ENCODE results near the gene PARVG.
A peak's percentile ranks its signal among the peaks of the same experiment; 100 is the strongest.
"Not testable (repeated sequence)": the region's sequence is repeated elsewhere in the genome, so short reads cannot be mapped to it uniquely, and the experiment has no call there.

PARVG gene

GRCh38 chr22:44214764-44215163, 34.0 kb downstream of the PARVG start:
- DNase-seq: no peak

GRCh38 chr22:44215287-44215686, 34.6 kb downstream of the PARVG start:
- no peak for DNase-seq

DNA sequence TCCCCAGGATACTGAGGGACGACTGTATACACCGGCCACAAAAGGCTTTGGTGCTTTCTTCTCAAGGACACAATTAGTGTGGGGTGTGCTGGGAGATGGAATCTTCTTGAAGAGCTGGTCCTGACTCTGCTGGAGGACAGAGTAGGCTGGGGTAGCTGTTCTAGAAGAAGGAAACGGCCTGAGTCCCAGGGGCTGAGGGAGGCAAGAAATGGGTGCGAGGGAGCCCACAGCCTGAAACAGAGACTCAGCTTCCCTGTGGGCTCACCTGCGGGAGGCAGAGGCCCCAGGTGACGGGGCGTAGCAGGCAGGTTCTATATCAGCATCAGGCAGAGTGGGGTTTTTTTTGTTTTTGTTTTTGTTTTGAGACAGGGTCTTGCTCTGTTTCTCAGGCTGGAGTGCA, 36.6 kb downstream of the PARVG start:
- DNase-seq: no peak

DNA sequence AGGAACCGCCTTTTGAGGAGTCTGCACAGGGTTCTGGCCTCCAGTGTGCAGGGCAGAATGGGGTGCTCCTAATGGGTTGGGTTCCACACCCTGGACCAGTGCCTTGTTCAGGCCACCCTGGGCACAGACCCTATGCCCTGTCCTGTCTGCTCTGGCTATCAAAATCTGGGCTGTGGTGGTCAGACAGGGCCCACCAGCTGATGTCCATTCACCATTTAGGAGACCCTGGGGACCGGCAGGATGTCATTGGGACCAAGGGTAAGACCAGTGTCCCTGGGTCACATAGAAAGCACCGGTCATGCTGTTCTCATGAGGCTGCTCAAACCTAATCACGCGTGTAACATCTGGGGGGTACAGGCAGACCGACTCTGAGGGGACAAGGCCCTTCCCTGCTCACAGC, 37.3 kb downstream of the PARVG start:
- no peak for DNase-seq

DNA sequence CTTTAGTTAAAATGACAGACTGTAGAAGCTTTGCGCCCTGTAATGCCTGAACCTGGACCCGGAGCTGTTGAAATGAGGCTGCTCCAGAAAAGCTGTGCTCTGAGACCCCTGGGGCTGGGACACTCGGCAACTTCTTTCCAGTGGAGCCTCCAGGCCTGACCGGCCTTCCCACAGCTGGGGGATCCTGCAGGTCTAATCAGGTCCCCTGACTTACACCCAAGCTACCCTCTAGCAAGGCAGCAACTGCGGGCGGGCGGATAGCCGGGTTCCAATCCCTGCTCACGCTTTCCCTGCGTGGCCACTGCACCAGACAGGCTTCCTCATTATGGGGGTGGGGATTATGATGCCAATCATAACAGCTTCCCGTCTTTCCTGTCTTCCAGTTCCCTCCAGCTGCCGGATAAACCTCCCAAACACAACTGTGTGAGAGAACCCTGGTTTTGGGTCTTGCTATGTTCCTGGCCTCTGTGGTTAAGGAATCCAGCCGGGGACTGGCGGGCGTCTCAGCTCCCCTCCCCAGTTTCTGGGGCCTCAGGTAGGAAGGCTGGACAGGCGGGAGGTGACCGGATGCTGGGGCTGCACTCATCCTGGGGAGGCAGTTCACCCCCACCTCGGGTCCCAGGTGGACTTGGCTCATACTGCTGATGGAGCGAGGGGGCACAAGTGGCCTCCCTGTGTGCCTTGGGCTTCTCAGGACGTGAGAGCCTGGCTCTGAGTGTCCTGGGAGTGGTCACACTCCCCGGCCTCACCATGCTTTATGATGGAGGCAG, 38.6 kb downstream of the PARVG start:
- DNase-seq: no peak

DNA sequence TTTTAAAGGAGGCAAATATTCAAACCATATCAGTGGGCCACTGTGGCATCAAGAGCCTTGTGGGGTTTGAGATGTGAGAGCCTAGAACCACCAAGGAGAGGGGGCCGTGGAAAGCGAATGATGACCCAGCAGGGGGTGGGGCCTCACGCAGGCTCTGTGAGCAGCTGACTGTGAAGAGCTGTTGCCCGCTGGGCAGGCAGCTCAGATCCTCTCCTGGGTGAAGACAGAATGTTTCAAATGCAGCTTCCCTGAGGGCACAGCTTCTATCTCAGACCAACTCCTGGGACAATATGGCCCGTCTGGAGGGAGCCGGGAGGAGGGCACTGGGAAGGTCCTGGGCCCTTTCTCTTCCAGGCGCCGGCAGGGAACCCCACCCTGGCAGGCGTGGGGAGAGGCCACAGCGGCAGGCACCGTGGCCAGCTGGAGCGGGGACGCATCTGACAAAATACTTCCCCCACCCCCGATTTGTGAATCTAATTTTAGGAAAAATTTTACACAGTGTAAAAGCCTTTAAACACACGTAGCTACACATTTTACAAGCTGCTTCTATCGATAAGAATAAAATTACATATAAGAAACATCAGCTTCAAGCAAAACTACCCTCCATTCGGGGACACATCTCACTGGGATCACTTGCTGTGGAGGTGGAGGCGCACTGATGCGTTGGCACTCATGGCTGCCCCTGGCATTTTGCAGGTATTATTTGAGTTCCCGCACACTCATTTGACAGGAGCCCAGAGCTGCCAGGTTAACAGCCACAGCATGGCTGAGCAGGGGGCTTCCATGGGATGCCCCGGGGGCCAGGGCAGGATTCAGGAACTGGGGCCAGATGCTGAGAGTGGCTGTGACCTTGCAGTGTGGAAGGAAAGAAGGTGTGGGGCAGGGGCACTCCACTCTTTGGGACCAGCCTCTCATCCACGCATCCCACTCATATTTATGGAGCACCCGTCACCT, 40.3 kb downstream of the PARVG start:
- no peak for DNase-seq

DNA sequence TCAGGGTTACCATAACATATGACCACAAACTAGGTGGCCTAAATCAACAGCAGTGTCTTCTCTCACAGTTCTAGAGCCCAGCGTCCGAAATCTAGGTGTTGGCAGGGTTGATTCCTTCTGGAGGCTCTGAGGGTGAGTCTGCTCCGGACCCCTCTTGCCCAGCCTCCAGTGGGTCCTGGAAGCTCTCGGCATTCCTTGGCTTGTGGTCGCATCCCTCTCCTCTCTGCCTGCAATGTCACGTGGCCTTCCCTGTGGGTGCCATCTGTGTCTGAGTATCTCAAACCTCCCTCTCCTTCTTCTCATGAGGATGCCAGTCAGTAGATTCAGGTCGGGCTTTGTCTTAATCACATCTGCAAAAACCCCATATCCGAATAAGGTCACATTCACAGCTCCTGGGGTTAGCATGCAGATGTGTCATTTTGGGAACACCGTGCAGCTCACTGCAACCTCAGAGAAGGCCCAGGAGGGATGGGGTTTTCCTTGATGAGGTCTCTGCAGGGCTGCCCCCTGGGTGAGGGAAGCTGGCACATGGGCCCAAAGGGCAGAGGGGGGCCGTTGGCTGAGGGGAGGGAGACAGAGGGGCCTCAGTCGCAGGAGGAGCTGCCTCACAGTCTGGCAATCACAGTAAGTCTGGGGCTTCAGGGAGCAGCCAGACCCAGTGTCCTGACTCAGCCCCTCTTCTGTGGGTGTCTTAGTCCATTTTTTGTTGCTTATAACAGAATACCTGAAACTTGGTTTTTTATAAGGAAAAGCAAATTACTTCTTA, 41.2 kb downstream of the PARVG start:
- no peak for DNase-seq

- DNase-seq: no peak
These were observed 43.4 kb downstream of the PARVG start for GRCh38 chr22:44224166-44224565.

DNA sequence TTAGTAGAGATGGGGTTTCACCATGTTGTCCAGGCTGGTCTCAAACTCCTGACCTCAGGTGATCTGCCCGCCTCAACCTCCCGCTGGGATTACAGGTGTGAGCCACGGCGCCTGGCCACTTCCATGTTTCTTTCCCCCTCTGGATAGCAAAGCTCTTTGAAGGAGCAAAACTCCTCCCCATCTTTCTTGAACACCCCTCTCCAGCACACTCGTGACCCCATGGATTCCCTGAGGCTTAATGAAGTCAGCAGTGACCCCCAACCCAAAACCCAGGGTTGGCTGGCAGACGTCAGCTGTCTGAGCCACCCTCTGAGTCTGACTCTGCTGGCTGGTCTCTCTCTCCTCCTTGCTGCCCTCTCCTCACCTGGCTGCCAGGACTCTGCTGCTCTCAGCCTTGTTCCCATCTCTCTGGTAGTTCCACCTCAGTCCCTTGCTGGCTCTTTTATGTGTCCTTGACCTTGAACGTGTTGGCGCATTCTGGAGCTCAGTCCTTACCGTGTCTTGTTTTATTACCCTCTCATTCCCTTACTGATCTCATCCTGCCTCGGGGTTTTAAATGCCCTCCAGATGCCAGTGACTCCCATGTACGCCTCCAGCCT, 44.5 kb downstream of the PARVG start:
- DNase-seq: no peak

DNA sequence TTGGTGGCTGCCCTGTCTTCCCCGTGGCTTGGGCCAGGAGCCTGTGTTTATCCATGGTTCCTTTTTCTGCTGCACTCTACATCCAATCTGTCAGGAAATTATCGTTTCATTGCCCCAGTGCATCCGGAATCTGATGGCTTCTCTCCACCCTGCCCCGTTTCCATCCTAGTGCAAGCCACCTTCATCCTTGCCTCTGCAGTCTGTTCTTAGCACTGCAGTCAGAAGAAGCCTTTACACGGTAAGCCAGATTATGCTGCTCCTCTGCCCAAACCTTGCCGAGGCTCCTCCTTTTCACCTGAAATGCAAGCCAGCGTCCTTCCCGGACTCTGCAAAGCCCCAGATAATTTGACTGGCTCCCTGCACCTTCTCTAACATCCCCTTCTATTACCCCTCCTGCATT, 45.1 kb downstream of the PARVG start:
- no peak for DNase-seq

DNA sequence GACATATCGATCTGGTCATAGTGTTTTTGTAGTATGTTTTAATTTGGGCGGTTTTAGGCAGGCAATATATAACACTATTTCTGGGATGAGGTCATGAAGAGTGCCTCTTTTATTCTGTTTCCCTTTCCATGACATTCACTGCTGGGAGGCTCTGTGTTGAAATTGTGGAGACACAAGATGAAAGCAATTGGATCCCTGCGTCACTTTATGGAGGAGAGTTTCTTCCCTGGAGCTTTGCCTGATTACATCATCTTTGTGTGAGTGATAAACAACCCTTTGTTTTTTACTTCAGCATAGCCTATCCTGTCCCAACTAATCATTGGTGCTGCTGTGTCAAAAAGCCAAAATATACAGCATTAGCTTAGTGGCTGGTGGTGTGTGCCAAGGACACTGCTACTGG, 48.6 kb downstream of the PARVG start:
- no peak for DNase-seq

DNA sequence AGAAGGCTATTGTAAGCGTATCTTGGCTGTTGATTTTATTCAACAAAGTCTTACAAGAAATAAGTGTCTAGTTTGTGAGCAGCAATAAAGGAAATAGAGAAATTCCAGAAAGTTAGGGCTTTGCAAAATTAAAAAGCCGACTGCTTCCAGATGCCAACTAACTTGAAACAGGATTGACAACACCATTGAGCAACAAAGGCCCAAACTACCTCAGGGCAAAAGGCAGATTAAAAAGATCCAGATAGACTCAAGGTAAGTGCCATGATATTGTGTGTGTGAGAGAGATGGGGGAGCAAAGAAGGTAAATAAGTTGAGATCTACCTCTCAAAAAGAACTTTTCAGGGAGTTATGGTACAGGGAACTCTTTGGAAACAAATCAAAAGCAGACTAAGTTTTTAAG, 49.1 kb downstream of the PARVG start:
- DNase-seq: no peak

DNA sequence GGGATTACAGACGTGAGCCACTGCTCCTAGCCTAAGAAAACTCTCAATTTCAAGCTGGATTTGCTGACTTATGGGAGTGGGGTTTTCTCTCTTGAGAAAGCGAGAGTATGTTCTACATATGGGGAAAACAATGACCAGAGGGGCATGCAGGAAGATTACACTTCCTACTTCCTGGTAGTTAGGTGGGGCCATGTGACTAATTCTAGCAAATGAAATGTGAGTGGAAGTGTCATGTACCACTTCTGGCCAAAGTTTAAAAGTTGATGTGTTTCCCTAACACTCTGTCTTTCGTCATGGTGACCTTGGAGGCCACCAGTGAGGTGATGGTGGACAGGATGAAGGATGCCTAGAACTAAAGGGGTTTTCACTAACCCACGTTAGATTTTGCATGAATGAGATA, 50.5 kb downstream of the PARVG start:
- no peak for DNase-seq

GRCh38 chr22:44234372-44234771, 53.6 kb downstream of the PARVG start:
- not testable (repeated sequence) for DNase-seq

GRCh38 chr22:44237290-44237689, 56.6 kb downstream of the PARVG start:
- DNase-seq: no peak

DNA sequence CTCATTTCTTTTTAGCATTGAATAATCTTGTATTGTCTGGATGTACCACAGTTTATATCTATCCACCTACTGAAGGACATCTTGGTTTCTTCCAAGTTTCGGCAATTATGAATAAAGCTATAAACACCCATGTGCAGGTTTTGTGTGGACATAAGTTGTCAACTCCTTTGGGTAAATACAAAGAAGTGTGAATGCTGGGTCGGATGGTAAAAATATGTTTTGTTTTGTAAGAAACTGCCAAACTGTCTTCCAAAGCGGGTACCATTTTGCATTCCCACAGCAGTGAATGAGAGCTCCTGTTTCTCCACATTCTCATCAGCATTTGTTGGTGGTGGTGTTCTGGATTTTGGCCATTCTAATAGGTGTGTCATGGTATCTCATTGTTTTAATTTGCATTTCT, 60.4 kb downstream of the PARVG start:
- DNase-seq: not testable (repeated sequence)

GRCh38 chr22:44242946-44243724, 62.4 kb downstream of the PARVG start:
- peak; percentile 32 for DNase-seq

GRCh38 chr22:44243761-44244160, 63.0 kb downstream of the PARVG start:
- DNase-seq: peak; percentile 26

DNA sequence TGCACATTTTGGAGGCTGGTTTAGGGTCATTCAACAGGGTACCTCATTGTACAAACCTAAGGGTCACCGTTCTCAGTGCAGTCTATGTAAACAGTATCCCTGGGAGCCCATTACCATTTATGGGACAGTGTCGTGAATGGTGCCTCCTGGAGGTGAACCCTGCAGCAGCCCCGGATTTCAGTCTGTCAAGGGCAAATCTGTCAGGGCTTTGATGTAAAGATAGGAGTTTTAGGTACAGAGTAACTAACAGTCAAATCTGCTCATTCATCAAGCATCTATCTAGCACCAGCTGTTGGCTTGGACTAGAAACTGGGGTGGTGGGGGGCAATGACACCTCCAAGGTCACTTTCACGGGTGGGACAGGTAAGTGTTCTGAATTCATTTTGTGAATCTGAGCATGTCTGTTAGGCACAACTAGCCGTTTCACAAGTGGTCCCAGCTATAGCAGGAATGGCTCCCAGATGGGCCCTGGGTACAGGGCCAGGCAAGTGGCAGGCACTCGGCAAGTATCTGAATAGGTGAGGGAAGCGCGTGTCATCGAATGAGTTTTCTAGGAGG, 63.6 kb downstream of the PARVG start:
- peak; percentile 15 for DNase-seq

DNA sequence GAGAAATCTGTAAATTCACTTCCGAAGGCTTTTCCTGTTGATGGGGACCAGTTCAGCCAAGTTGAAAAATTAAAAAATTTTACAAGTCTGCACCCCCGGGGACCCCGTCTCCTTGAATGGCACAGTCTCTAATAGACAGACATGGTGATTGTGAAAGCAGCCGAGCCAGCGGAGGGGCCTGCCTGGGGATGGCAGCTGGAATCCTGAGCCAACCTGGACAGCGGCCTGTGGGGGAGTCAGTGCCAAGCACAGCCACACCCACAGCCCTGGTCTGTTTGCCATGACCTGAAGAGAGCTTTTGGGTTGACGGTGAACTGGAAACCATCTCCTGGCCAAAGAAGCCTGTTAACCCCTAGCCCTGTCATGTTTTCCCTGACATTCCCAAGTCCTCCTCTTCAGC, 64.7 kb downstream of the PARVG start:
- peak; percentile 11 for DNase-seq

DNA sequence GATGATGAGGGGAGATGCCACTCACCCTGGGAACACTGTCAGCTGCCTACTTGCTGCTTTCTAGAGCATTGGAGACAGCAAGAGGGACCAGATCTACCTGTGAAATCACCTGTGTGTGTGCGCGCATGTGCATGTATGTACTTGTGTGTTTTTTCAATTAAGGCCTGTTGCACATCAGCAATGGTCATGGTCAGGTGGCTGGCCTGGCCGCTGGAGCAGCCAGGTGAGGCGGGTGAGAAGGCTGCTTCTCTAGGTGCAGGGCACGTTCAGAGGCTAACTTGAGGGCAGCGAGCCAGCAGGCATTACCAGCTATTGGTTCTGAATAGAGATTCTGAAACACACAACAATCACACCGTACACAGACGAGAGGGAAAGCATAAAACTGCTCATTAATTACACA, 65.1 kb downstream of the PARVG start:
- peak; percentile 28 for DNase-seq

Measured in activated CD8-positive, alpha-beta memory T cell treated with anti-CD3 and anti-CD28 coated beads for 24 hours (primary cell).